Measurements from ENCODE around the gene EXOC3. TPM values are rescaled to one million over a fixed set of nuclear protein-coding genes. Genes with fewer than 3 reads are reported as not detected.

The EXOC3 gene
- total RNA-seq, 1 donor from 2014 or later: 19.2 TPM

- no peak for TF ChIP-seq EZH2 (IDR thresholded peaks at IDR 0.05)
- no peak for TF ChIP-seq EZH2phosphoT487 (IDR thresholded peaks at IDR 0.05)
- TF ChIP-seq, protein P1, sequence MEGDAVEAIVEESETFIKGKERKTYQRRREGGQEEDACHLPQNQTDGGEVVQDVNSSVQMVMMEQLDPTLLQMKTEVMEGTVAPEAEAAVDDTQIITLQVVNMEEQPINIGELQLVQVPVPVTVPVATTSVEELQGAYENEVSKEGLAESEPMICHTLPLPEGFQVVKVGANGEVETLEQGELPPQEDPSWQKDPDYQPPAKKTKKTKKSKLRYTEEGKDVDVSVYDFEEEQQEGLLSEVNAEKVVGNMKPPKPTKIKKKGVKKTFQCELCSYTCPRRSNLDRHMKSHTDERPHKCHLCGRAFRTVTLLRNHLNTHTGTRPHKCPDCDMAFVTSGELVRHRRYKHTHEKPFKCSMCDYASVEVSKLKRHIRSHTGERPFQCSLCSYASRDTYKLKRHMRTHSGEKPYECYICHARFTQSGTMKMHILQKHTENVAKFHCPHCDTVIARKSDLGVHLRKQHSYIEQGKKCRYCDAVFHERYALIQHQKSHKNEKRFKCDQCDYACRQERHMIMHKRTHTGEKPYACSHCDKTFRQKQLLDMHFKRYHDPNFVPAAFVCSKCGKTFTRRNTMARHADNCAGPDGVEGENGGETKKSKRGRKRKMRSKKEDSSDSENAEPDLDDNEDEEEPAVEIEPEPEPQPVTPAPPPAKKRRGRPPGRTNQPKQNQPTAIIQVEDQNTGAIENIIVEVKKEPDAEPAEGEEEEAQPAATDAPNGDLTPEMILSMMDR (IDR thresholded peaks at IDR 0.05): no peak
- H3K36me3 Mint-ChIP-seq: peaks cover 77% of the 10 kb centered on the region
- H3K36me3 ChIP-seq: peaks cover 11% of the 10 kb centered on the region
Observed at GRCh38 chr5:451587-452458, 8.8 kb downstream of the EXOC3 start.

GRCh38 chr5:452978-453710 is 10.2 kb downstream of the EXOC3 start:
- H3K4me2 ChIP-seq: no peak overlapping the region
- no peaks in the 10 kb centered on the region for H3F3A ChIP-seq (ENCODE audit: low read depth)
- no peak overlapping the region for H3K4me3 ChIP-seq
- Mint-ChIP-seq H3K27me3 (ENCODE audit: insufficient read depth, low read depth) (peaks cover 4% of the 10 kb centered on the region), H3K36me3 (peaks cover 73% of the 10 kb centered on the region), H3K4me1 (no peaks in the 10 kb centered on the region), H3K4me3 (no peak overlapping the region), H3K9me3 (peaks cover 16% of the 10 kb centered on the region), H3K27ac (no peak overlapping the region)
- no peaks in the 10 kb centered on the region for H3K79me2 ChIP-seq (ENCODE audit: low read depth)
- H2AFZ ChIP-seq (replicated peaks): no peak overlapping the region
- DNase-seq (ENCODE audit: low spot score): no peak
- peaks cover 11% of the 10 kb centered on the region for H3K36me3 ChIP-seq
- no peaks in the 10 kb centered on the region for H3K4me1 ChIP-seq
- H3K9ac ChIP-seq: no peak overlapping the region
- H4K20me1 ChIP-seq (ENCODE audit: low read depth): peaks cover 5% of the 10 kb centered on the region
- H3K9me3 ChIP-seq (ENCODE audit: low read depth): peaks cover 12% of the 10 kb centered on the region
- no peaks in the 10 kb centered on the region for H3K27me3 ChIP-seq
- TF ChIP-seq, protein P1 (IDR thresholded peaks at IDR 0.05): no peak
- TF ChIP-seq EZH2phosphoT487 (IDR thresholded peaks at IDR 0.05) (no peak), EZH2 (IDR thresholded peaks at IDR 0.05) (no peak)
- no peak overlapping the region for H3K27ac ChIP-seq

More at GRCh38 chr5:451587-452458, 8.8 kb downstream of the EXOC3 start:
- no peaks in the 10 kb centered on the region for H3K79me2 ChIP-seq (ENCODE audit: low read depth)
- DNase-seq (ENCODE audit: low spot score): no peak
- H3K9ac ChIP-seq: no peak overlapping the region
- H3K4me2 ChIP-seq: no peak overlapping the region
- H3K4me1 ChIP-seq: no peaks in the 10 kb centered on the region
- H3K9me3 Mint-ChIP-seq: peaks cover 16% of the 10 kb centered on the region
- no peaks in the 10 kb centered on the region for H3K27me3 ChIP-seq
- H2AFZ ChIP-seq (replicated peaks): no peak overlapping the region
- H3K4me3 Mint-ChIP-seq: no peak overlapping the region
- H4K20me1 ChIP-seq (ENCODE audit: low read depth): peaks cover 5% of the 10 kb centered on the region
- no peak overlapping the region for H3K4me3 ChIP-seq
- H3F3A ChIP-seq (ENCODE audit: low read depth): no peaks in the 10 kb centered on the region
- no peak overlapping the region for H3K27ac ChIP-seq
- no peak overlapping the region for H3K27ac Mint-ChIP-seq
- H3K27me3 Mint-ChIP-seq (ENCODE audit: insufficient read depth, low read depth): peaks cover 4% of the 10 kb centered on the region
- no peaks in the 10 kb centered on the region for H3K4me1 Mint-ChIP-seq
- H3K9me3 ChIP-seq (ENCODE audit: low read depth): peaks cover 12% of the 10 kb centered on the region

DNA sequence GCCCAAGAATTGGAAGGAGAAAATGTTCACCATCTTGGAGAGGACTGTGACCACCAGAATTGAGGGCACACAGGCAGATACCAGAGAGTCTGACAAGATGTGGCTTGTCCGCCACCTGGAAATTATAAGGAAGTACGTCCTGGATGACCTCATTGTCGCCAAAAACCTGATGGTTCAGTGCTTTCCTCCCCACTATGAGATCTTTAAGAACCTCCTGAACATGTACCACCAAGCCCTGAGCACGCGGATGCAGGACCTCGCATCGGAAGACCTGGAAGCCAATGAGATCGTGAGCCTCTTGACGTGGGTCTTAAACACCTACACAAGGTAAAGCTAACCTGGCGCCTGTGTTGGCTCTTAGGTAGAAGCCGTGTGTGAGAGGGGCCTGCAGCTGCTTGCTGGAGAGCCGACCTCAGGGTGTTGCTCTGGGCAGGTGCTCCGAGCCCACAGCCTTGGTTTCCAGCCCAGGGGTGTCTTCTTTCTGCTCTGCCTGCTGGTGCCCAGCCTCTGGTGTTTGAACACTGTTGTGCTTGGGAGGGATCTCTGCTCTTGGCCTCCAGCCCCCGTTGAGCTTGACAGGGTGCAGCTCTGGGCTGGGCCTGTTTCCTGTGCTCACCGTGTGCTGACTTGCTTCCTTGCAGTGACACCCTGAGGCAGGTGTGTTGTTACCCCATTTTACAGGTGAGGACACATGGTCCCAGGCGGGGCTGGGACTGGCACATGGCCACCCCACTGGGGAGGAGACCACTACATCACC is 10.9 kb downstream of the EXOC3 start:
- Histone ChIP-seq H3K9me3 (ENCODE audit: low read depth) (peaks cover 12% of the 10 kb centered on the region), H3K36me3 (peaks cover 11% of the 10 kb centered on the region), H4K20me1 (ENCODE audit: low read depth) (peaks cover 5% of the 10 kb centered on the region), H3K27me3 (no peaks in the 10 kb centered on the region), H3K79me2 (ENCODE audit: low read depth) (no peaks in the 10 kb centered on the region), H3F3A (ENCODE audit: low read depth) (no peaks in the 10 kb centered on the region), H3K4me3 (no peak overlapping the region), H3K9ac (no peak overlapping the region), H3K4me2 (no peak overlapping the region), H2AFZ (replicated peaks) (no peak overlapping the region), H3K27ac (no peak overlapping the region), H3K4me1 (no peaks in the 10 kb centered on the region)
- H3K4me1 Mint-ChIP-seq: no peaks in the 10 kb centered on the region
- H3K4me3 Mint-ChIP-seq: no peak overlapping the region
- no peak overlapping the region for H3K27ac Mint-ChIP-seq
- peaks cover 16% of the 10 kb centered on the region for H3K9me3 Mint-ChIP-seq
- TF ChIP-seq EZH2phosphoT487 (IDR thresholded peaks at IDR 0.05): no peak
- TF ChIP-seq EZH2 (IDR thresholded peaks at IDR 0.05): no peak
- TF ChIP-seq, protein P1 (IDR thresholded peaks at IDR 0.05): no peak
- DNase-seq (ENCODE audit: low spot score): no peak
- H3K27me3 Mint-ChIP-seq (ENCODE audit: insufficient read depth, low read depth): peaks cover 4% of the 10 kb centered on the region
- H3K36me3 Mint-ChIP-seq: peaks cover 67% of the 10 kb centered on the region

All from neural progenitor cell (in vitro differentiated cells).